ENCODE measurements around the gene PDE11A. TPM values are rescaled to one million over a fixed set of nuclear protein-coding genes. Genes with fewer than 3 reads are reported as not detected.
A peak's percentile ranks its signal among the peaks of the same experiment; 100 is the strongest.

PDE11A gene
- total and polyA plus RNA-seq, 12 donors = 0.26 to 2.9 (median 0.58) TPM

GRCh38 chr2:177668617-177669016 lies 404.0 kb downstream of the PDE11A start:
- Histone ChIP-seq H3K9me3 (replicated peaks in 1 of 3) (no peaks in the 10 kb centered on the region), H3K4me3 (no peak overlapping the region), H3K36me3 (replicated peaks in 1 of 2) (no peaks in the 10 kb centered on the region), H3K27me3 (no peaks in the 10 kb centered on the region), H3K4me1 (replicated peaks in 1 of 2) (no peaks in the 10 kb centered on the region), H3K27ac (no peak overlapping the region)
- no peak for TF ChIP-seq POLR2A (IDR thresholded peaks at IDR 0.05)
- no peak for TF ChIP-seq CTCF (IDR thresholded peaks at IDR 0.05)
- DNase-seq = no peak
- WGBS, 4 donors = 93 to 96% (median 94%) methylated on average over 3 of the region's 3 CpGs
- intact Hi-C loops (cut with DNase I) = no loop called here

GRCh38 chr2:177667626-177668025 lies 405.0 kb downstream of the PDE11A start:
- DNase-seq = peak in 4 of 7 donors; percentile 19 to 29 (median 22)
- 0 to 25% (median 0%) methylated on average over 1 of the region's 1 CpG for WGBS, 4 donors
- Histone ChIP-seq H3K4me3 (no peak overlapping the region), H3K27ac (no peak overlapping the region), H3K4me1 (replicated peaks in 1 of 2) (no peaks in the 10 kb centered on the region), H3K9me3 (replicated peaks in 1 of 3) (no peaks in the 10 kb centered on the region), H3K27me3 (no peaks in the 10 kb centered on the region), H3K36me3 (replicated peaks in 1 of 2) (no peaks in the 10 kb centered on the region)
- TF ChIP-seq CTCF (IDR thresholded peaks at IDR 0.05) (no peak), POLR2A (IDR thresholded peaks at IDR 0.05) (no peak)
- intact Hi-C loops (cut with DNase I) = no loop called here

GRCh38 chr2:177666408-177666807 lies 406.2 kb downstream of the PDE11A start:
- H3K4me3 ChIP-seq = no peak overlapping the region
- H3K36me3 ChIP-seq (replicated peaks in 1 of 2) = no peaks in the 10 kb centered on the region
- H3K4me1 ChIP-seq (replicated peaks in 1 of 2) = no peaks in the 10 kb centered on the region
- no peaks in the 10 kb centered on the region for H3K27me3 ChIP-seq
- intact Hi-C loops (cut with DNase I) = no loop called here
- no peak overlapping the region for H3K27ac ChIP-seq
- no peak for DNase-seq
- no peaks in the 10 kb centered on the region for H3K9me3 ChIP-seq (replicated peaks in 1 of 3)
- TF ChIP-seq CTCF (IDR thresholded peaks at IDR 0.05) (no peak), POLR2A (IDR thresholded peaks at IDR 0.05) (no peak)

- no peak overlapping the region for H3K4me3 ChIP-seq
- no peak for DNase-seq
- H3K27me3 ChIP-seq = no peaks in the 10 kb centered on the region
- TF ChIP-seq POLR2A (IDR thresholded peaks at IDR 0.05) = no peak
- TF ChIP-seq CTCF (IDR thresholded peaks at IDR 0.05) = no peak
- intact Hi-C loops (cut with DNase I) = no loop called here
- no peaks in the 10 kb centered on the region for H3K9me3 ChIP-seq (replicated peaks in 1 of 3)
- no peaks in the 10 kb centered on the region for H3K36me3 ChIP-seq (replicated peaks in 1 of 2)
- H3K4me1 ChIP-seq (replicated peaks in 1 of 2) = no peaks in the 10 kb centered on the region
- whole genome bisulfite sequencing, 4 donors = 40 to 48% (median 43%) methylated on average over 2 of the region's 2 CpGs
- H3K27ac ChIP-seq = no peak overlapping the region
Measured at GRCh38 chr2:177665948-177666347, 406.6 kb downstream of the PDE11A start.

All from adrenal gland (tissue), 12 donors.